T-helper 2 cell treated with Interferon-gamma antibody and Interleukin-4, amounts not matched to agents 5 μg/mL and 100 μg/mL, for 36 hours (primary cell): ENCODE measurements around the gene RPSA.
"Not testable (repeated sequence)": the region's sequence is repeated elsewhere in the genome, so short reads cannot be mapped to it uniquely, and the experiment has no call there.

Source experiments
- DNase-seq: peaks from one replicate; pipeline ENCODE4 v3.0.0; 2021; ENCODE audit warnings: low spot score
- H3K27ac Mint-ChIP-seq: one replicate; pipeline ENCODE4 v1.8.0; 2021; ENCODE audit warnings: mild to moderate bottlenecking, mixed read lengths
- H3K27me3 Mint-ChIP-seq: one replicate; pipeline ENCODE4 v1.8.0; 2021; ENCODE audit warnings: low read depth, mixed read lengths
- H3K36me3 Mint-ChIP-seq: one replicate; pipeline ENCODE4 v1.8.0; 2021; ENCODE audit warnings: low read depth, mixed read lengths
- H3K4me1 Mint-ChIP-seq: one replicate; pipeline ENCODE4 v1.8.0; 2021; ENCODE audit warnings: low read depth, mixed read lengths
- H3K4me3 Mint-ChIP-seq: one replicate; pipeline ENCODE4 v1.8.0; 2022; ENCODE audit warnings: mild to moderate bottlenecking, moderate library complexity, mixed read lengths
- H3K9me3 Mint-ChIP-seq: one replicate; pipeline ENCODE4 v1.8.0; 2021; ENCODE audit warnings: mixed read lengths

The RPSA gene

DNA sequence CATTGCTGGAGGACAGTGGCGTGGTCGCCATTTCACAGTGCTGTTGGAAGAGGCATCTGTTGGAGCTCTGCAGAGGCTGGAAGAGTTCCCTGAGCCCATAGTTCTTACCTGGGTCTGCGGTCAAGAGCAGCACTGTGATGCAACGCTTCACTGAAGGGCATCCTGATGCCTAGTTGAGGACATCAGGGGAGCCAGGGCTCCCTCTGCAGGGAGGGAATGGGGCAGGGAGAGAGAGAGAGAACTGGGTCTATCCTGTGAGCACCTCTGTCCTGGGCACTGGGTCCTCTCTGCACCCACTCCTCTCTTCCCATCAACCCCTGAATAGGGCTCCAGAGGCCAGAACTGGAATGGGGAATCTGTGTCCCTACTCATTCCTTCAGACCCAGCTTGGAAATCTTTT, 37.0 kb downstream of the RPSA start:
- no peak for DNase-seq
- H3K27ac Mint-ChIP-seq = no peak overlapping the region

DNA sequence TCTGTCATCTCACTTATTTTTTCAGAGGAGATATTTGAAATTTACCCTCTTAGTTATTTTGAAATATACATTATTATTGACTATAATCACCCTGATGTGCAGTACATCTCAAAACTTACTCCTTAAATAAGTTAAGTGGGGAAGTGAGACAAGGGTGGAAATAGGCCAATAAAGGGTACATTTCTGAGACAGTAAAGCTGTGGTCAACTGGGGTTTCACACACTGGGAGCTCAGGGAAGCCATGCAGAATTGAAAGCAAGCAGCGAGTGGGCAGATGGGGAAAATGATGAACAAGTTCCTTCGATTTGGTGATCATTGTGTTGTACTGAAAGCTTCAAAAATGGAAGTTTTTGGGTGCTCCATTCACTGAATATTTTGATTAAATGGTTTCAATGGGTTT, 39.4 kb downstream of the RPSA start:
- peaks cover 11% of the 10 kb centered on the region for H3K27me3 Mint-ChIP-seq
- H3K4me1 Mint-ChIP-seq = no peaks in the 10 kb centered on the region
- H3K9me3 Mint-ChIP-seq = no peaks in the 10 kb centered on the region
- no peak overlapping the region for H3K27ac Mint-ChIP-seq
- no peaks in the 10 kb centered on the region for H3K36me3 Mint-ChIP-seq
- no peak overlapping the region for H3K4me3 Mint-ChIP-seq
- no peak for DNase-seq

More for the DNA sequence above, 37.0 kb downstream of the RPSA start:
- no peak overlapping the region for H3K4me3 Mint-ChIP-seq
- no peaks in the 10 kb centered on the region for H3K9me3 Mint-ChIP-seq
- H3K36me3 Mint-ChIP-seq = no peaks in the 10 kb centered on the region
- peaks cover 9% of the 10 kb centered on the region for H3K27me3 Mint-ChIP-seq
- H3K4me1 Mint-ChIP-seq = no peaks in the 10 kb centered on the region

DNA sequence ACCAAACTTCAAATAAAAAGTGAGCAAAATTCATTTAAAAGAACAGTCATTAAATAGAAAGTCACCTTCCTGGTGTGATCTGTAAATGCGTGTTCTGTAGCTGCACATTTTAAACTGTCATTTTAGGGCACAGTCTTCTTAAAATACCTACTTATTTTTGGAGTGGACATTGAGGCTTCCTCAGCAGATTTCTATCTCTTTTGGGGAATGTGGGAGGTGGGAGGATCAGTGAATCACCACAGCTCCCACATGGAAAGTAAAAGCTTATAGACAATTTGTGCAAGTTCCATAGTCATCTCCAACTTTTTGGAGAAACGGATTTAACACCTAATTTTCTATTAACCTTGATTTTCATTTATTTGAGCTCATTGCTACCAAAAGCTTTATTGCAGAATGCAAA, 39.9 kb downstream of the RPSA start:
- Mint-ChIP-seq H3K27ac (no peak overlapping the region), H3K4me1 (no peaks in the 10 kb centered on the region), H3K36me3 (no peaks in the 10 kb centered on the region), H3K9me3 (no peaks in the 10 kb centered on the region), H3K4me3 (no peak overlapping the region), H3K27me3 (peaks cover 13% of the 10 kb centered on the region)
- no peak for DNase-seq

DNA sequence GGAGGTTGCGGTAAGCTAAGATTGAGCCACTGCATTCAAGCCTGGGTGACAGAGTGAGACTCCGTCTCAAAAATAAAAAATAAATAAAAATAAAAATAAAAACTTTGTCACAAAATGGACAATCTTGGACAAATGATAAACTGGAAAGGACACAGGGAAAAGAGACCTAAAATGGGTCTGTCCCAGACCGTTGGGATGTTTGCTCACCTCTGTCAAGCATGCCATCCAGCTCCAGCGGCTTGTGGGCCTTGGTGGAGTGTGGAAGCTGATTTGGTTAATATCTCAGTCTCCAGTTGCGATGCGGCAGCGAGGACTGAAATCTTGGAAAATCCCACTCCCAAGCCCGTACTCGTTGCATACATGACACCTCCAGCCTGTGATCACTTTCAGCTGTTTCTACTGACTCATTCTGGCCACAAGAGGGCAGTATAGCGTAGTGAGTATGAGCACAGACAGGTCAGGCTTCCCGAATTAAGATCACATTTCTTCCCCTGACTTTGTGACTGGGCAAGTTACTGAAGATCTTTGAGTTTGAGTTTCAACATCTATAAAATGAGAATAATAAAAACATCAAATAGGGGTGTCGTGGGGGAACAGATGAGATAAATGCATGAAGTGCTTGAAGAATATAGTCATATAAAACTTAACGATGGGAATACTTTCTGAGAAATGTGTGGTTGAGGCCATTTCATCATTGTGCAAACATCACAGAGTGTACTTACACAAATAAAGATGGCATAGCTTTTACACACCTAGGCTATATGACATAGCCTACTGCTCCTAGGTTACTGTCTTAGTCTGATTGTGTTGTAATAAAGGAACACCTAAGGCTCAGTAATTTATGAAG, 41.3 kb downstream of the RPSA start:
- H3K9me3 Mint-ChIP-seq = no peaks in the 10 kb centered on the region
- no peaks in the 10 kb centered on the region for H3K4me1 Mint-ChIP-seq
- DNase-seq = peak; percentile 49
- H3K27me3 Mint-ChIP-seq = peaks cover 22% of the 10 kb centered on the region
- H3K4me3 Mint-ChIP-seq = no peak overlapping the region
- H3K27ac Mint-ChIP-seq = no peak overlapping the region
- no peaks in the 10 kb centered on the region for H3K36me3 Mint-ChIP-seq

DNA sequence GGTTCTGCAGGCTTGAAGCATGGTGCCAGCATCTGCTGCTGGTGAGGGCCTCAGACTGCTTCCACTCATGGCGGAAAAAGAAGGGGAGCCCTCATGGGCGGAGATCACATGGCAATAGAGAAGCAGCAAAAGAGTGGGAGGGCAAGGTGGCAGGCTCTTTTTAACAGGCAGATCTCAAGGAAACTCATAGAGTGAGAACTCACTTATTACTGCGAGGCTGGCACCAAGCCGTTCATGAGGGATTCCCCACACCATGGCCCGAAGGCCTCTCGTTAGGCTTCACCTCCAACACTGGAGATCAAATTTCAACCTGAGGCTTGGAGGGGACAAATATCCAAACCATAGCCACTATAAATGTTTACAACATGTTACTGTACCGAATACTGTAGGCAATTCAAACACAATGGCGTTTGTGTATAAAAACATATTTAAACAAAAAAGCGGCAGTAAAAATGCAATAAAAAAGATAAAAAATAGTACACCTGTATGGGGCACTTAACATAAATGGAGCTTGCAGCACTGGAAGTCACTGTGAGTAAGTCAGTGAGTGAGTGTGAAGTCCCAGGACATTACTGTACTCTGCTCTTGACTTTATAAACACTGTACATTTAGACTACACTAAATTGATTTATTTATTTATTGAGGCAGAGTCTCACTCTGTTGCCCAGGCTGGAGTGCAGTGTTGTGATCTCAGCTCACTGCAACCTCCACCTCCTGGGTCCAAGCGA, 42.1 kb downstream of the RPSA start:
- H3K27me3 Mint-ChIP-seq = peaks cover 27% of the 10 kb centered on the region
- no peaks in the 10 kb centered on the region for H3K9me3 Mint-ChIP-seq
- no peak overlapping the region for H3K27ac Mint-ChIP-seq
- H3K36me3 Mint-ChIP-seq = no peaks in the 10 kb centered on the region
- DNase-seq = no peak
- H3K4me3 Mint-ChIP-seq = no peak overlapping the region
- H3K4me1 Mint-ChIP-seq = no peaks in the 10 kb centered on the region

DNA sequence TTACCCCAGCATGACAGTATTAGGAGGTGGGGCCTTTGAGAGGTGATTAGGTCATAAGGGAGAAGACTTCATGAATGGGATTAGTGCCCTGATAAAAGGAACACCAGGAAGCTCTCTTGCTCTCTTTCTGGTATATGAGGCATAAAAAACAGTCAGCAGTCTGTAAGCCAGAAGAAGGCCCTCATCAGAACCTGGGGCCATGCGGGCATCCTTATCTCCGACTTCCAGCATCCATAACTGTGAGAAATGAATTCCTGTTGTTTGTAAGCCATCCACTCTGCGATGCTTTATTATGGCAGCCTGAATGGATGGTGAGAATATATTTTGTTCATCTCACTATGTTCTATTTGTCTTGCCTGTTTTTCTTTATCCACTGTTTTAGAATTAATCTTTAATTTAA, 43.3 kb downstream of the RPSA start:
- Mint-ChIP-seq H3K36me3 (no peaks in the 10 kb centered on the region), H3K9me3 (no peaks in the 10 kb centered on the region), H3K27ac (no peak overlapping the region), H3K4me1 (no peaks in the 10 kb centered on the region), H3K4me3 (no peak overlapping the region), H3K27me3 (peaks cover 26% of the 10 kb centered on the region)
- DNase-seq = no peak

DNA sequence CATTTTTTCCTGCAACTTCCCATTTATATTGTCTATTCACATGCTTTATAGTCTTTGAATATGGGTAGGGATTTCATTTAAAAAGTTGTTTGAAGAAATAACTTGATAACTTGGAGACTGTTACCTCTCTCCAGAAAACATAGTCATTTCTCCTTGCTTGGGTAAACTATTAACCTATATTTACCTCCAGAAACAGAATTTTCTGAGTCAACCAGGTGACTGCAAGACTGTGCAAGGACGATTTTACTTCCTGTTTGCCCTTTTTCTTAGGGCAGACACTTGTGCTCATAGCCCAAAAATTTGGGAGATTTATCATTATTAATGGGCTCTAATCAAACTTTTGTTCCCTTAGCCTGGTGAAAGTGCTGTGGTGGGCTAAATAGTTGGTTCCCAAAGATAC, 46.6 kb downstream of the RPSA start:
- H3K4me1 Mint-ChIP-seq = no peaks in the 10 kb centered on the region

DNA sequence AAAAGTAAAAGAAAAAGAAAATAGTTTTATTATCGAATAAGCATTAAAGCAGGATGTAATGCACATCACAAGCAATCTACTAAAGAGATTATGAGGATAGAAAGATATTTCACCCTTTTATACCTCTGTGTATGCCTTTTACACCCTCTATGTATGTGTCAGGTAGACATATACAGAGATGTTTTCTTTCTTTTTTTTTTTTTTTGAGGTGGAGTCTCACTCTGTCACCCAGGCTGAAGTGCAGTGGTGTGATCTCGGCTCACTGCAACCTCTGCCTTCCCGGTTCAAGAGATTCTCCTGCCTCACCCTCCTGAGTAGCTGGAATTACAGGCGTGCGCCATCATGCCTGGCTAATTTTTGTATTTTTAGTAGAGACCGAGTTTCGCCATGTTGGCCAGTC, 47.4 kb downstream of the RPSA start:
- not testable (repeated sequence) for H3K4me3 Mint-ChIP-seq, H3K9me3 Mint-ChIP-seq, H3K36me3 Mint-ChIP-seq, H3K4me1 Mint-ChIP-seq, DNase-seq, H3K27ac Mint-ChIP-seq
- peaks cover 19% of the 10 kb centered on the region for H3K27me3 Mint-ChIP-seq

More for the DNA sequence above, 46.6 kb downstream of the RPSA start:
- no peak overlapping the region for H3K27ac Mint-ChIP-seq
- no peak overlapping the region for H3K4me3 Mint-ChIP-seq
- peaks cover 19% of the 10 kb centered on the region for H3K27me3 Mint-ChIP-seq
- H3K9me3 Mint-ChIP-seq = no peaks in the 10 kb centered on the region
- H3K36me3 Mint-ChIP-seq = no peaks in the 10 kb centered on the region
- DNase-seq = no peak

DNA sequence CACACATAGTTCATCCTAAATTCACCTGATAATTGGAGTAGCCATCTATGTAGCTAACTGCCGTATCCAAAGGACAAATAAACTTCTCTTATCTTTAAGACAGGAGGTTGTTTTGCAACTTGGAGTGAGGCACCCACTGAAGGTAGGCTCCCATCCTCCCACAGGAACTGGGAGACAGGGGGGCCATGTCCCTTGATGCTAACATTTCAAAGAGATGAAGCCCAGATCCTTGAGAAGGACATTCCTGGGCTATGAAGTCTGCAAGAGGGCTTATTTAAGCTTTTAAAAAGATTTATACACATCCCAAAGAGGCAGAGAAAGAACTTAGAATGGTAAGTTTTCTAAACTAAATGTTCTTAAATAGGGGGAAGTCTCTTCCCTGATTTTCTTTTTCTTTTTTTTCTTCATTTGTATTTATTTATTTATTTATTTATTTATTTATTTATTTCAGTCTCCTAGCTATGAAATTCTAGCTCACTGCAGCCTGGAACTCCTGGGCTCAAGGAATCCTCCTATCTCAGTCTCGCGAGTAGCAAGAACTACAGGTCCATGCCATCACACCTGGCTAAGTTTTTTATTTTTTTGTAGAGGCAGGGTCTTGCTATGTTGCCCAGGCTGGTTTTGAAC, 48.2 kb downstream of the RPSA start:
- DNase-seq = no peak
- H3K27ac Mint-ChIP-seq = no peak overlapping the region
- no peaks in the 10 kb centered on the region for H3K36me3 Mint-ChIP-seq
- no peak overlapping the region for H3K4me3 Mint-ChIP-seq
- no peaks in the 10 kb centered on the region for H3K4me1 Mint-ChIP-seq
- peaks cover 19% of the 10 kb centered on the region for H3K27me3 Mint-ChIP-seq
- no peaks in the 10 kb centered on the region for H3K9me3 Mint-ChIP-seq

DNA sequence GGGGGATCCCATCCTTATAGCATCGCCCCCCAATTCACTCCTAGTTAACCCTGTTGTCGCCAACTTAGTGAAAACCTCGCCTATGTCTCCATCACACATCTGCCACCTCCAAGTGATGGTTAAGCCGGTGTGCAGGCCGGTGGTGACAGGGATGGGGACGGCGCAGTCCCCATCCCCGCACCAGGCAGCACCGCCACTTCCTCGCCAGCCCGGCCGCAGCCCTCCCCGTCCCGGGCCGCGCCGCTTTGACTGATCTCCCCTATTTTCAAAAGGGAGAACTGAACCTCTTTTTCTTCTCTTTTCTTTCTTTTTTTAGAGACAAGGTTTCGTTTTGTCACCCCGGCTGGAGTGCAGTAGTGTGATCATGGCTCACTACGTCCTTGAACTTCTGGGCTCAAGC, 49.6 kb downstream of the RPSA start:
- Mint-ChIP-seq H3K27me3 (peaks cover 14% of the 10 kb centered on the region), H3K36me3 (no peaks in the 10 kb centered on the region), H3K4me3 (no peak overlapping the region), H3K4me1 (no peaks in the 10 kb centered on the region), H3K27ac (no peak overlapping the region), H3K9me3 (no peaks in the 10 kb centered on the region)
- no peak for DNase-seq

DNA sequence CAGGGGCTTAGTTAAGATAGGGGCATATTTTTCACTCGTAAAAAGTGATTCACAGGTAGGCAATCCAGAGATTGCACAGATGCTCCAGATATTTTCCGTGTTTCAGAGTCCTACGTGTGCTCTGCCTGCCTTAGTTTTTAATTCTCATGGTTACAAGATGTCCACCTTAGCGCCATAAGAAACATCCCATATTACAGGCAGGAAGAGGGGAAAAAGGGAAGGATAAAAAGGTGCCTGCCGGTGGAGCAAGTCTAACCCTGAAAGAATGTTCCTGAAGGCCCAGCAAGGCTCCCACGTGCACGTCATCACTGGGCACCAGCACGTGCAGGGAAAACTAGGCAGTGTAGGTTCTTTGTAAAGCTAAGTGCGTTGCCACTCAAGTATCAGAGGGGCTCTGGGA, 50.8 kb downstream of the RPSA start:
- H3K36me3 Mint-ChIP-seq = no peaks in the 10 kb centered on the region
- DNase-seq = no peak
- peaks cover 7% of the 10 kb centered on the region for H3K27me3 Mint-ChIP-seq

DNA sequence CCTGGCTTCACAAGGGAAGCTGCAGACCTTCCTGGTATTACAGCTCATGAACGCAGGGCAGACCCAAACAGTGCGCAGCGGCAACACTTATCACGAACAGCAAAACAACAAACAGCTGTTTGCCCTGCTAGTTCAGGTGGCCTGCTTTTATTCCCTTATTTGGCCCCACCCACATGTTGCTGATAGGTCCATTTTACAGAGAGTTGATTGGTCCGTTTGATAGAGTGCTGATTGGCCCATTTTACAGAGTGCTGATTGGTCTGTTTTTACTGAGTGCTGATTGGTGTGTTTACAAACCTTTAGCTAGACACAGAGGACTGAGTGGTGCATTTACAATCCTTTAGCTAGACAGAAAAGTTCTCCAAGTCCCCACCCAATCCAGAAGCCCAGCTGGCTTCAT, 52.1 kb downstream of the RPSA start:
- H3K9me3 Mint-ChIP-seq, H3K27ac Mint-ChIP-seq, H3K4me3 Mint-ChIP-seq, DNase-seq, H3K27me3 Mint-ChIP-seq, H3K36me3 Mint-ChIP-seq, H3K4me1 Mint-ChIP-seq: not testable (repeated sequence)

More for the DNA sequence above, 50.8 kb downstream of the RPSA start:
- Mint-ChIP-seq H3K4me3 (no peak overlapping the region), H3K9me3 (no peaks in the 10 kb centered on the region), H3K27ac (no peak overlapping the region), H3K4me1 (no peaks in the 10 kb centered on the region)

DNA sequence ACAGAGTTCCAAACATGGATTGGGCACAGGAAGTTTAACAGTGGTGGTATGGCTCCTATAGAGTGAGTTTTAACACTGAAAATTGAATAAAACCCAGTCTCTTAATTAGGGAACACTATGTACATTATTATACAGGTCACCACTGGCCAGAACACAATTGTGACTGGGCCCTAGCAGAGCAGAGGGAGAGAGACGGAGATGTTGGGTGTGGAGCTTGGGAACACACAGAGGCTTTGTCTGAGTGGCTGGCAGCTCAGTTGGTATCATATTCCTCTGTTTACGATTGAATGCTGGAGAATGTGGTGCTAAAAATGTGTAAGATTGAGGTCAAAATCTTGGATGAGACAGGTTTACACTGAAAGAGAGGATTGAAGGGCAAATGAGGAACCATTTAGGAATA, 54.2 kb downstream of the RPSA start:
- H3K9me3 Mint-ChIP-seq = no peaks in the 10 kb centered on the region
- H3K27ac Mint-ChIP-seq = no peak overlapping the region
- peaks cover 9% of the 10 kb centered on the region for H3K27me3 Mint-ChIP-seq
- no peaks in the 10 kb centered on the region for H3K4me1 Mint-ChIP-seq
- no peaks in the 10 kb centered on the region for H3K36me3 Mint-ChIP-seq
- DNase-seq = no peak
- no peak overlapping the region for H3K4me3 Mint-ChIP-seq
